Renal cortical epithelial cell (primary cell): ENCODE data around the gene SELENBP1. TPM values are rescaled to one million over a fixed set of nuclear protein-coding genes. Genes with fewer than 3 reads are reported as not detected.
"Not testable (repeated sequence)": the region's sequence is repeated elsewhere in the genome, so short reads cannot be mapped to it uniquely, and the experiment has no call there.

ENCODE experiments used
- DNase-seq: peaks from one replicate; pipeline ENCODE4 v3.0.0-alpha.2; 2011; ENCODE audit warnings: low read depth
- total RNA-seq: library from RNA; depleted of rRNA; stranded (reverse); fragments of >200 nt; gene quantifications from 2 replicates; pipeline ENCODE4 v1.2.3, GENCODE V29; 2014

The SELENBP1 gene
- total RNA-seq, result 5.0 and 26.8 TPM in 2 replicates

GRCh38 chr1:151372058-151372934 is at the start of gene SELENBP1:
SELENBP1 (minus strand) TSS chr1:151372705; CDS start chr1:151372641, 64 bp downstream.
- DNase-seq, result peak; percentile 61

- DNase-seq, result no peak
Observed at GRCh38 chr1:151419819-151420218, 47.3 kb upstream of the SELENBP1 start.

GRCh38 chr1:151418081-151418480 is 45.6 kb upstream of the SELENBP1 start:
- DNase-seq, result no peak

GRCh38 chr1:151416231-151416630 is 43.7 kb upstream of the SELENBP1 start:
- DNase-seq, result peak; percentile 58

GRCh38 chr1:151411884-151412283 is 39.4 kb upstream of the SELENBP1 start:
- DNase-seq, result no peak

- no peak for DNase-seq
Observed at GRCh38 chr1:151408891-151409290, 36.4 kb upstream of the SELENBP1 start.

- no peak for DNase-seq
Observed at GRCh38 chr1:151407304-151407703, 34.8 kb upstream of the SELENBP1 start.

- no peak for DNase-seq
Observed at GRCh38 chr1:151406176-151406575, 33.7 kb upstream of the SELENBP1 start.

GRCh38 chr1:151405187-151405951 is 32.9 kb upstream of the SELENBP1 start:
- no peak for DNase-seq

GRCh38 chr1:151403612-151404011 is 31.1 kb upstream of the SELENBP1 start:
- no peak for DNase-seq

- DNase-seq, result no peak
Observed at GRCh38 chr1:151402764-151403163, 30.3 kb upstream of the SELENBP1 start.

GRCh38 chr1:151401860-151402259 is 29.4 kb upstream of the SELENBP1 start:
- no peak for DNase-seq

- DNase-seq, result peak; percentile 19
Observed at GRCh38 chr1:151401125-151401788, 28.8 kb upstream of the SELENBP1 start.

GRCh38 chr1:151399324-151400171 is 27.0 kb upstream of the SELENBP1 start, which contains the start of gene PSMB4:
PSMB4 (plus strand) TSS chr1:151399573; CDS start chr1:151399588, 15 bp downstream.
- peak; percentile 94 for DNase-seq

GRCh38 chr1:151396265-151396664 is 23.8 kb upstream of the SELENBP1 start:
- DNase-seq, result not testable (repeated sequence)

- no peak for DNase-seq
Observed at GRCh38 chr1:151393583-151393982, 21.1 kb upstream of the SELENBP1 start.

GRCh38 chr1:151391079-151391563 is 18.6 kb upstream of the SELENBP1 start:
- DNase-seq, result no peak

- not testable (repeated sequence) for DNase-seq
Observed at GRCh38 chr1:151390221-151391078, 17.9 kb upstream of the SELENBP1 start.

GRCh38 chr1:151386002-151386401 is 13.5 kb upstream of the SELENBP1 start:
- DNase-seq, result no peak

GRCh38 chr1:151384584-151384983 is 12.1 kb upstream of the SELENBP1 start:
- DNase-seq, result no peak
